HepG2 (cell line): ENCODE measurements around the gene SYTL3. TPM values are rescaled to one million over a fixed set of nuclear protein-coding genes. Genes with fewer than 3 reads are reported as not detected.

Source experiments
- ARID5B ChIP-seq: IDR thresholded peaks from 2 replicates; pipeline ENCODE4 v1.4.0; 2020; ENCODE audit warnings: mild to moderate bottlenecking, missing genetic modification reagents
- NCOR1 ChIP-seq: fragments of 200-600 bp; sonication (generic); IDR thresholded peaks from 2 replicates; pipeline ENCODE4 v1.7.0; 2017; ENCODE audit warnings: antibody characterized with exemption, low read length, borderline replicate concordance
- PBX2 ChIP-seq: IDR thresholded peaks from 2 replicates; pipeline ENCODE4 v1.6.1; 2016; ENCODE audit warnings: control low read depth
- UBTF ChIP-seq: sonication (generic); formaldehyde crosslinking; IDR thresholded peaks from 2 replicates; pipeline ENCODE4 v1.4.0; 2020; ENCODE audit warnings: mild to moderate bottlenecking, missing genetic modification reagents
- ZNF761 ChIP-seq: sonication (generic); formaldehyde crosslinking; conservative IDR thresholded peaks from 2 replicates; pipeline ENCODE4 v1.4.0; 2020; ENCODE audit warnings: mild to moderate bottlenecking, missing genetic modification reagents
- polyA plus RNA-seq, 8 experiments: library from polyadenylated mRNA; depleted of rRNA in 3 of 8; stranded (reverse) in 7 of 8; unstranded in 1 of 8; fragments of >200 nt; fragmentation: Illumina TruSeq in 4 of 8; extraction: Trizol in 4 of 8; gene quantifications; 2 replicates each; pipeline versions ENCODE4 v1.2.1 to v1.2.3, GENCODE V29; 2011 to 2016; ENCODE audit warnings: low read depth in 4 of 8, missing spikeins in 1 of 8, mixed read lengths in 1 of 8; ENCODE audit not compliant: insufficient read depth in 1 of 8
- total RNA-seq, 5 experiments: library from RNA; depleted of rRNA; stranded (reverse); fragments of >200 nt; fragmentation: Illumina TruSeq; extraction: Trizol; gene quantifications; 2 replicates each; pipeline ENCODE4 v1.2.3, GENCODE V29; 2016; ENCODE audit warnings: low read depth in 1 of 5

SYTL3 gene
- total and polyA plus RNA-seq, 2 of the 13 experiments (the other 11 are each of a cell fraction or from before 2014, with no cell fraction given): 0.11 to 0.28 TPM

GRCh38 chr6:158756977-158757752 is 107.3 kb downstream of the SYTL3 start (continued):
- TF ChIP-seq UBTF (CRISPR knock-in tag): no peak
- no peak for TF ChIP-seq NCOR1
- TF ChIP-seq PBX2 (CRISPR knock-in tag): no peak
- TF ChIP-seq ARID5B (CRISPR knock-in tag): no peak
- TF ChIP-seq ZNF761 (CRISPR knock-in tag): no peak
